ENCODE measurements around the gene SBNO1. TPM values are rescaled to one million over a fixed set of nuclear protein-coding genes. Genes with fewer than 3 reads are reported as not detected.
"Not testable (repeated sequence)": the region's sequence is repeated elsewhere in the genome, so short reads cannot be mapped to it uniquely, and the experiment has no call there.

The SBNO1 gene
- total RNA-seq, result 27.1 TPM
- long read RNA-seq, full-length matches to known transcripts, result 4 of 43 reads
- long read RNA-seq, partial matches to known transcripts, result 26 of 43 reads
- long read RNA-seq, other reads (novel, unspliced or antisense), result 13 of 43 reads

GRCh38 chr12:123364532-123365024 is at the start of gene SBNO1:
Gene SBNO1 (minus strand): TSS chr12:123364847. CDS start chr12:123350441, 14,406 bp downstream.
- peak; percentile 95 for ATAC-seq
- intact Hi-C loops (cut with DNase I), result no loop called here
- no peaks in the 10 kb centered on the region for H3K36me3 ChIP-seq

GRCh38 chr12:123410041-123410412 is 45.4 kb upstream of the SBNO1 start:
- Histone ChIP-seq H3K4me3 (no peak overlapping the region), H3K4me1 (no peaks in the 10 kb centered on the region), H3K27me3 (no peaks in the 10 kb centered on the region), H3K9me3 (no peaks in the 10 kb centered on the region), H3K27ac (no peak overlapping the region), H3K36me3 (peaks cover 52% of the 10 kb centered on the region)
- intact Hi-C loops (cut with DNase I), result no loop called here
- ATAC-seq, result no peak
- no peak for DNase-seq
- TF ChIP-seq CTCF (IDR thresholded peaks at IDR 0.05), result no peak

More at GRCh38 chr12:123364532-123365024, at the start of gene SBNO1:
- Histone ChIP-seq H3K27ac (peak within 1 kb of the TSS; percentile 92), H3K4me1 (peaks cover 23% of the 10 kb centered on the region), H3K9me3 (no peaks in the 10 kb centered on the region), H3K27me3 (no peaks in the 10 kb centered on the region), H3K4me3 (peak within 1 kb of the TSS; percentile 92)
- no peak for TF ChIP-seq CTCF (IDR thresholded peaks at IDR 0.05)
- peak; percentile 95 for DNase-seq

GRCh38 chr12:123409284-123410040 is 44.8 kb upstream of the SBNO1 start:
- H3K9me3 ChIP-seq; DNase-seq; intact Hi-C loops (cut with DNase I); H3K27me3 ChIP-seq; ATAC-seq; H3K27ac ChIP-seq; H3K4me3 ChIP-seq; H3K4me1 ChIP-seq: not testable (repeated sequence)
- H3K36me3 ChIP-seq, result peaks cover 55% of the 10 kb centered on the region

- H3K4me3 ChIP-seq; intact Hi-C loops (cut with DNase I); ATAC-seq; H3K4me1 ChIP-seq; H3K9me3 ChIP-seq; H3K27me3 ChIP-seq; H3K27ac ChIP-seq; DNase-seq: not testable (repeated sequence)
- H3K36me3 ChIP-seq, result peaks cover 64% of the 10 kb centered on the region
Observed at GRCh38 chr12:123408619-123409018, 44.0 kb upstream of the SBNO1 start.

- not testable (repeated sequence) for H3K9me3 ChIP-seq, ATAC-seq
- H3K36me3 ChIP-seq, result peaks cover 66% of the 10 kb centered on the region
Observed at GRCh38 chr12:123407934-123408333, 43.3 kb upstream of the SBNO1 start.

GRCh38 chr12:123407269-123407668 is 42.6 kb upstream of the SBNO1 start:
- H3K27ac ChIP-seq; H3K4me3 ChIP-seq; H3K4me1 ChIP-seq; H3K9me3 ChIP-seq; ATAC-seq; H3K27me3 ChIP-seq; intact Hi-C loops (cut with DNase I); DNase-seq: not testable (repeated sequence)
- peaks cover 66% of the 10 kb centered on the region for H3K36me3 ChIP-seq

More at GRCh38 chr12:123407934-123408333, 43.3 kb upstream of the SBNO1 start:
- H3K4me1 ChIP-seq; H3K27me3 ChIP-seq; H3K4me3 ChIP-seq; intact Hi-C loops (cut with DNase I); H3K27ac ChIP-seq; DNase-seq: not testable (repeated sequence)

GRCh38 chr12:123404581-123404980 is 39.9 kb upstream of the SBNO1 start:
- H3K9me3 ChIP-seq, result no peaks in the 10 kb centered on the region
- ATAC-seq (no peak), DNase-seq (no peak)
- intact Hi-C loops (cut with DNase I), result no loop called here
- H3K27me3 ChIP-seq, result no peaks in the 10 kb centered on the region
- H3K4me3 ChIP-seq, result no peak overlapping the region
- peaks cover 70% of the 10 kb centered on the region for H3K36me3 ChIP-seq
- H3K27ac ChIP-seq, result no peak overlapping the region
- no peaks in the 10 kb centered on the region for H3K4me1 ChIP-seq
- no peak for TF ChIP-seq CTCF (IDR thresholded peaks at IDR 0.05)

Data from upper lobe of right lung (tissue), 1 donor.